ENCODE measurements around the gene KRTAP9-4. TPM values are rescaled to one million over a fixed set of nuclear protein-coding genes. Genes with fewer than 3 reads are reported as not detected.
"Not testable (repeated sequence)": the region's sequence is repeated elsewhere in the genome, so short reads cannot be mapped to it uniquely, and the experiment has no call there.

The KRTAP9-4 gene
- total RNA-seq, 1 donor from 2014 or later, result not detected

DNA sequence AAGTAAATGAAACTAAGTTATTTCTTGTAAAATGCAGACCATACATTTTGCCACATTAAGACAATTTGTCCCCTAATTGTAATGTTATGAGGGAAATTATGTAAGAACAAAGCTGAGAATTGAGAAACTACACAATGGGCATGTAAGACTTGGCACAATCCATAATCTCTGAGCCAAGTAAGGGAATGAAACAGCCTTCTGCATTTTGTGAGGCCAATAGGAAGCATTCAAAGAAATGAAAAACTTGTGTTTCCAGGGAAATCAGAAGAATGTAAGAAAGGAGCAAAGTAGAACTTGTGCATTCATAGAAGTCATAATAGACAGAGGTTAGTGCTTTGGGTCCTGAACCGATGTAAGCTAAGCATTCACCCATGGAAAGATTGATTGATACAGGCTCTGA, 1.8 kb downstream of the KRTAP9-4 start:
- Mint-ChIP-seq H3K9me3 (no peaks in the 10 kb centered on the region), H3K4me1 (no peaks in the 10 kb centered on the region), H3K27me3 (peaks cover 24% of the 10 kb centered on the region), H3K27ac (no peak overlapping the region), H3K4me3 (no peak overlapping the region), H3K36me3 (ENCODE audit: low read depth) (no peaks in the 10 kb centered on the region)
- intact Hi-C loops (cut with micrococcal nuclease), result no loop called here
- no peak for DNase-seq

DNA sequence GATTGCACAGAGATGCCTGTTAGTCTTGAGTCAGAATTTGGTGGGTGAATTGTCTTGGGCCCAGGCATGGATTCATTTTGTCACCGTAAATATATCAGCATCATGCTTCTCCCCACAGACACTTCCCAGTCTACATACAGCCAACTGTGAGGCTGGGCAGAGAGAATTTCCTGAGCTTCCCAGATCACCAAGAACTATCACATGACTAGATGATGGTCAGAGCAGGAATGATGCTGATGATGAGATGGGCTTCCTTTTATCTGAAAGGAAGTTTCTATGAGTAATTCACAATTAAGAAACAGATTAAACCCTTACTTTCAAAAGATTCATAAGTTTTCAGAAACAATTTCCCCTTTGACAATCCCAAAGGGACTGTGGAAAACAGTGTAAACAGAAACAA, 5.4 kb downstream of the KRTAP9-4 start:
- Mint-ChIP-seq H3K4me3 (no peak overlapping the region), H3K27me3 (peaks cover 34% of the 10 kb centered on the region), H3K4me1 (no peaks in the 10 kb centered on the region), H3K36me3 (ENCODE audit: low read depth) (no peaks in the 10 kb centered on the region), H3K9me3 (no peaks in the 10 kb centered on the region), H3K27ac (no peak overlapping the region)
- DNase-seq, result peak; percentile 40
- intact Hi-C loops (cut with micrococcal nuclease), result loop anchor here (5.0 kb wide), 1 partner anchor 42 kb away; no protein-coding TSS in a partner anchor

DNA sequence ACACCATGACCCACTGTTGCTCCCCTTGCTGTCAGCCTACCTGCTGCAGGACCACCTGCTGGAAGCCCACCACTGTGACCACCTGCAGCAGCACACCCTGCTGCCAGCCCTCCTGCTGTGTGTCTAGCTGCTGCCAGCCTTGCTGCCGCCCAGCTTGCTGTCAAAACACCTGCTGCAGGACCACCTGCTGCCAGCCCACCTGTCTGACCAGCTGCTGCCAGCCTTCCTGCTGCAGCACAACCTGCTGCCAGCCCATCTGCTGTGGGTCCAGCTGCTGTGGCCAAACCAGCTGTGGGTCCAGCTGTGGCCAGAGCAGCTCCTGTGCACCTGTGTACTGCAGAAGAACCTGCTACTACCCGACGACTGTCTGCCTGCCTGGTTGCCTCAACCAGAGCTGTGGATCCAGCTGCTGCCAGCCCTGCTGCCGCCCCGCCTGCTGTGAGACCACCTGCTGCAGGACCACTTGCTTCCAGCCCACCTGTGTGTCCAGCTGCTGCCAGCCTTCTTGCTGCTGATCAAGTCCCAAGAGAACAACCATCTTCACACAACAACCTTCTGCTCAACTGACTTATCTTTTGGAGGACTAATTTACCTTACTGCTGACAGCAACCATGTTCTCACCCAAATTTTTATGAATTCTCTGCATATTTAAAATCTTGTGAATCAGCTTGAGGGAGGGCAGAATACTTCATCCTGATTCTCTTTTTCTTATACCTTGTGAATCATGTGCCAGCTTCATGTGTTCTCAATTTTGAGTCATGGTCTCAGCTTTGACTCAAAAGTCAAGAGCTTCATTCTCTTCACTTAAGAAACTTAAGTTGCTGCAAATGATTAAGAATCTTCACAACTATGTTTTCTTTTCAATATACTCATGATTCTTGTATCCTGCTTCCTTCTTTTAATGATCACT, 6.1 kb downstream of the KRTAP9-4 start, which contains the start of gene KRTAP9-9:
KRTAP9-9 (plus strand) TSS at position 4 of the 910 bp plus-strand sequence.
- intact Hi-C loops (cut with micrococcal nuclease), result loop anchor here (5.0 kb wide), 1 partner anchor 42 kb away; no protein-coding TSS in a partner anchor
- not testable (repeated sequence) for H3K27ac Mint-ChIP-seq; H3K4me3 Mint-ChIP-seq; H3K9me3 Mint-ChIP-seq; H3K4me1 Mint-ChIP-seq; H3K36me3 Mint-ChIP-seq (ENCODE audit: low read depth)
- DNase-seq, result peak; percentile 29
- peaks cover 35% of the 10 kb centered on the region for H3K27me3 Mint-ChIP-seq

DNA sequence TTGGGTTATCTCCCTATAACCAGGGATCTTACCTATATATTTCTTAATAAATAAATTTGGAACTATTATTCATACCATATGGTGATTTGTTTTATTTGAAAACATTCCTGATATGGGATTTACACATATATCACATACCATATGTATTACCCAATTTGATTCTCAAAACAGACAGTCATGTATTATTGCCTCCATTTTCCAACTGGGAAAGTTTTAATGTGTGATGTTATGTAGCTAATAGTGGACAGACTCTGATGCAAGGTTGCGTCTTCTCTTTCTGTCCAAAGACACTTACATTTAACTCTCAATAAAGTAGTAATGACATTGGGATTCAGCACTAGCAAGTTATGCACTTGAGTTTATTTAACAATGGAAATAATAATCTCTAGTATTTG, 6.8 kb downstream of the KRTAP9-4 start:
- no peak overlapping the region for H3K4me3 Mint-ChIP-seq
- H3K27me3 Mint-ChIP-seq, result peaks cover 38% of the 10 kb centered on the region
- intact Hi-C loops (cut with micrococcal nuclease), result loop anchor here (5.0 kb wide), 1 partner anchor 41 kb away; no protein-coding TSS in a partner anchor
- H3K9me3 Mint-ChIP-seq, result no peaks in the 10 kb centered on the region
- no peaks in the 10 kb centered on the region for H3K36me3 Mint-ChIP-seq (ENCODE audit: low read depth)
- no peaks in the 10 kb centered on the region for H3K4me1 Mint-ChIP-seq
- no peak for DNase-seq
- H3K27ac Mint-ChIP-seq, result no peak overlapping the region

DNA sequence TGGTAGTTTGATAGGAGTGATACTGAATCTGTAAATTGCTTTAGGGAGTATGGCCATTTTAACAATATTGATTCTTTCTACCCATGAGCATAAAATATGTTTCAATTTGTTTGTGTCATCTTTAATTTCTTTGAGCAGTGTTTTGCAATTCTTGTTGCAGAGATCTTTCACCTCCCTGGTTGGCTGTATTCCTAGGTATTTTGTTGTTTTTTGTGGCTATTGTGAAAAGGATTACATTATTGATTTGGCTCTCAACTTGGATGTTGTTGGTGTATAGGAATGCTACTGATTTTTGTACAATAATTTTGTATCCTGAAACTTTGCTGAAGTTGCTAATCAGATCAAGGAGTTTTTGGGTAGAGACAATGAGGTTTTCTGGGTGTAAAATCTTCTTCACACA, 8.9 kb downstream of the KRTAP9-4 start:
- Mint-ChIP-seq H3K27ac (no peak overlapping the region), H3K9me3 (no peaks in the 10 kb centered on the region), H3K36me3 (ENCODE audit: low read depth) (no peaks in the 10 kb centered on the region), H3K4me3 (no peak overlapping the region), H3K27me3 (peaks cover 33% of the 10 kb centered on the region), H3K4me1 (no peaks in the 10 kb centered on the region)
- DNase-seq, result no peak
- intact Hi-C loops (cut with micrococcal nuclease), result loop anchor here (5.0 kb wide), 1 partner anchor 39 kb away; no protein-coding TSS in a partner anchor

DNA sequence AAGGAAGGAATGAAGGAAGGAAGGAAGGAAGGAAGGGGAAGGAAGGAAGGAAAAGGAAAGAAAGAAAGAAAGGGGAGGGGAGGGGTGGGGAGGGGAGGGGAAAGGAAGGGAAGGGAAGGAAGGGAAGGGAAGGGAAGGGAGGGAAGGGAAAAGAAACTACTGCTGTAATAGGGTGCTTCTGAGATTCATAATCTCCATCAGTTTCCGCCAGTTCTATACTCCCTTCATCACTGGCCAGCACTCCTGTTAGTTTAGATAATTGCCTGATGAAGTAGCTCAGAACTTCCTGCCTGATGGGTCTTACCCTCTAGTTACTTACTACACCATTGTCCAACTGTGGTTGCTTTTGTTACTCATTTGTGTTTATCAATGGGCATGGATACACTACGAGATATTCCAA, 13.7 kb downstream of the KRTAP9-4 start:
- no peak overlapping the region for H3K4me3 Mint-ChIP-seq
- H3K27ac Mint-ChIP-seq, result no peak overlapping the region
- intact Hi-C loops (cut with micrococcal nuclease), result no loop called here
- H3K9me3 Mint-ChIP-seq, result no peaks in the 10 kb centered on the region
- H3K4me1 Mint-ChIP-seq, result no peaks in the 10 kb centered on the region
- no peaks in the 10 kb centered on the region for H3K36me3 Mint-ChIP-seq (ENCODE audit: low read depth)
- H3K27me3 Mint-ChIP-seq, result peaks cover 26% of the 10 kb centered on the region
- DNase-seq, result peak; percentile 34

DNA sequence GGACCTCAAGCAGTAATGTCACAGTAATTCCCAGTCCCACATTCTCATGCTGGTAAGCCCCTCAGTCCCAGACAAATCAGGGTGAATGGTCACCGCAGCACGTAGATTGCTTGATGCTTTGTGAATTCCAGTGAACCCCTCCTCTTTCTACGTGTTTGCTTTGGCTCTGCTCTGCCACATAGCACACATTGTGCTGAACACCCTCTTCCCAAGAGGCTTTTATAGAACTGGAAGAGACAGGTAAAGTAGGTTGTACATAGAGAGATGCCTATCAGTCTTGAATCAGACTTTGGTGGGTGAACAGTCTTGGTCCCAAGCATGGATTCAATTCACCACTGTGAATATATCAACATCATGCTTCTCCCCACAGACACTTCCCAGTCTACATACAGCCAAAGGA, 15.1 kb downstream of the KRTAP9-4 start:
- Mint-ChIP-seq H3K9me3 (no peaks in the 10 kb centered on the region), H3K4me1 (no peaks in the 10 kb centered on the region), H3K27ac (no peak overlapping the region), H3K27me3 (peaks cover 20% of the 10 kb centered on the region), H3K36me3 (ENCODE audit: low read depth) (no peaks in the 10 kb centered on the region), H3K4me3 (no peak overlapping the region)
- intact Hi-C loops (cut with micrococcal nuclease), result no loop called here
- DNase-seq, result peak; percentile 34

DNA sequence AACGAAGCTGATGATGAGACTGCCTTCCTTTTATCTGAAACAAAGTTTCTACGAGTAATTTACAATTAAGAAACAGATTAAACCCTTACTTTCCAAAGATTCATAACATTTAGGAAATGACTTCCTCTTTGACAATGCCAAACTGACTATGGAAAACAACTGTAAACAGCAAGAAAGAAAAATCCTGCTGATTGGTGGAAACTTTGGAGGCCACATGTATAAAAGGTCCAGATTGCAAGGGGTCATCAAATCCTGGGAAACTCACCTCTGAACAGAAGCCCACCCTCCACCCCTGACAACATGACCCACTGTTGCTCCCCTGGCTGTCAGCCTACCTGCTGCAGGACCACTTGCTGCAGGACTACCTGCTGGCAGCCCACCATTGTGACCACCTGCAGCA, 15.6 kb downstream of the KRTAP9-4 start, which contains the start of gene KRTAP9-6:
KRTAP9-6 (plus strand) TSS at position 301 of the 400 bp plus-strand sequence; CDS start at position 301, 0 bp downstream.
- H3K4me1 Mint-ChIP-seq, result no peaks in the 10 kb centered on the region
- peaks cover 20% of the 10 kb centered on the region for H3K27me3 Mint-ChIP-seq
- peak; percentile 21 for DNase-seq
- intact Hi-C loops (cut with micrococcal nuclease), result no loop called here
- no peak within 1 kb of the TSS for H3K27ac Mint-ChIP-seq
- H3K4me3 Mint-ChIP-seq, result no peak within 1 kb of the TSS
- no peaks in the 10 kb centered on the region for H3K9me3 Mint-ChIP-seq
- no peaks in the 10 kb centered on the region for H3K36me3 Mint-ChIP-seq (ENCODE audit: low read depth)

DNA sequence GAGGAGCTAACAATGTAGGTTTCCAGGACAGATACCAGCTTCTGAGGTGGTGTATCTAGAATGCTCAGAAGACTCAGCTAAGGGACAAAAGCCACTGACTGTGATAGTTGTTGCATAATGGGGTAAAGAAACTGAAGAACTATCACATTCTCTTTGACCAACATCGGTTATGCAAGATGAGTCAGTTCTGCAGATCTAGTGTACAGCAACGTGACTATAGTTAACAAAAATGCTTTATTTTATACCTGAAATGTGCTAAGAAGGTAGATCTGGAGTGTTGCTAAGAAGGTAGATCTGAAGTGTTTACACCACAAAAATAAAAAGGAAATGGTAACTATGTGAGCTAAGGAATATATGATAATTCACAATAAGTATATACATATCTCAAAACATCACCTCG, 18.2 kb downstream of the KRTAP9-4 start:
- Mint-ChIP-seq H3K4me3 (no peak overlapping the region), H3K27me3 (peaks cover 6% of the 10 kb centered on the region), H3K27ac (no peak overlapping the region), H3K4me1 (no peaks in the 10 kb centered on the region), H3K9me3 (no peaks in the 10 kb centered on the region), H3K36me3 (ENCODE audit: low read depth) (no peaks in the 10 kb centered on the region)
- intact Hi-C loops (cut with micrococcal nuclease), result no loop called here
- DNase-seq, result no peak

DNA sequence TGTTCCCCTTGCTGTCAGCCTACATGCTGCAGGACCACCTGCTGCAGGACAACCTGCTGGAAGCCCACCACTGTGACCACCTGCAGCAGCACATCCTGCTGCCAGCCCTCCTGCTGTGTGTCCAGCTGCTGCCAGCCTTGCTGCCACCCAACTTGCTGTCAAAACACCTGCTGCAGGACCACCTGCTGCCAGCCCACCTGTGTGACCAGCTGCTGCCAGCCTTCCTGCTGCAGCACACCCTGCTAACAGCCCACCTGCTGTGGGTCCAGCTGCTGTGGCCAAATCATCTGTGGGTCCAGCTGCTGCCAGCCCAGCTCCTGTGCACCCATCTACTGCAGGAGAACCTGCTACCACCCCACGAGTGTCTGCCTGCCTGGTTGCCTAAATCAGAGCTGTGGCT, 21.8 kb downstream of the KRTAP9-4 start:
- H3K9me3 Mint-ChIP-seq; H3K36me3 Mint-ChIP-seq (ENCODE audit: low read depth); H3K4me3 Mint-ChIP-seq; H3K27ac Mint-ChIP-seq; intact Hi-C loops (cut with micrococcal nuclease); DNase-seq; H3K27me3 Mint-ChIP-seq; H3K4me1 Mint-ChIP-seq: not testable (repeated sequence)

DNA sequence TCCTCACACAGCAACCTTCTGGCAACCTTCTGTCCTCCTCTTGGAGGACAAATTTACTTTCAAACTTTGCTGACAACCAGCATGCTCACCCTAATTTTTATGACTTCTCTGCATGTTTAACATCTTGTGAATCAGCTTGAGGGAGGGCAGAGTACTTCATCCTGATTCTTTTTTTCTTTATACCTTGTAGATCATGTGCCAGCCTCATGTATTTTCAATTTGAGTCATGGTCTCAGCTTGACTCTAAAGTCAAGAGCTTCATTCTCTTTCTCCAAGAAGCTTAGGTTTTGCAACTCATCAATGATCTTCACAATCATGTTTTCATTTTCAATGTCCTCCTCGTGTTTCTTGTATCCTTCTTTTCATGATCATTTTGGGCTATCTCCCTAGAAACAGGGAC, 22.4 kb downstream of the KRTAP9-4 start:
- no peak overlapping the region for H3K4me3 Mint-ChIP-seq
- H3K27ac Mint-ChIP-seq, result no peak overlapping the region
- H3K27me3 Mint-ChIP-seq, result peaks cover 7% of the 10 kb centered on the region
- no peaks in the 10 kb centered on the region for H3K36me3 Mint-ChIP-seq (ENCODE audit: low read depth)
- H3K9me3 Mint-ChIP-seq, result no peaks in the 10 kb centered on the region
- H3K4me1 Mint-ChIP-seq, result no peaks in the 10 kb centered on the region
- no peak for DNase-seq
- intact Hi-C loops (cut with micrococcal nuclease), result no loop called here

DNA sequence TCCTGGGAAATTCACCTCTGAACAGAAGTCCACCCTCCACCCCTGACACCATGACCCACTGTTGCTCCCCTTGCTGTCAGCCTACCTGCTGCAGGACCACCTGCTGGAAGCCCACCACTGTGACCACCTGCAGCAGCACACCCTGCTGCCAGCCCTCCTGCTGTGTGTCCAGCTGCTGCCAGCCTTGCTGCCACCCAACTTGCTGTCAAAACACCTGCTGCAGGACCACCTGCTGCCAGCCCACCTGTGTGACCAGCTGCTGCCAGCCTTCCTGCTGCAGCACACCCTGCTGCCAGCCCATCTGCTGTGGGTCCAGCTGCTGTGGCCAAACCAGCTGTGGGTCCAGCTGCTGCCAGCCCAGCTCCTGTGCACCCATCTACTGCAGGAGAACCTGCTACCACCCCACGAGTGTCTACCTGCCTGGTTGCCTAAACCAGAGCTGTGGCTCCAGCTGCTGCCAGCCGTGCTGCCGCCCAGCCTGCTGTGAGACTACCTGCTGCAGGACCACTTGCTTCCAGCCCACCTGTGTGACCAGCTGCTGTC, 26.2 kb downstream of the KRTAP9-4 start, which contains the start of gene KRTAP9-7:
KRTAP9-7 (plus strand) TSS at position 51 of the 543 bp plus-strand sequence; CDS start at position 51, 0 bp downstream.
- DNase-seq, result peak; percentile 45
- H3K4me1 Mint-ChIP-seq; H3K27ac Mint-ChIP-seq; H3K36me3 Mint-ChIP-seq (ENCODE audit: low read depth); H3K4me3 Mint-ChIP-seq; intact Hi-C loops (cut with micrococcal nuclease); H3K9me3 Mint-ChIP-seq: not testable (repeated sequence)
- H3K27me3 Mint-ChIP-seq, result peaks cover 11% of the 10 kb centered on the region

DNA sequence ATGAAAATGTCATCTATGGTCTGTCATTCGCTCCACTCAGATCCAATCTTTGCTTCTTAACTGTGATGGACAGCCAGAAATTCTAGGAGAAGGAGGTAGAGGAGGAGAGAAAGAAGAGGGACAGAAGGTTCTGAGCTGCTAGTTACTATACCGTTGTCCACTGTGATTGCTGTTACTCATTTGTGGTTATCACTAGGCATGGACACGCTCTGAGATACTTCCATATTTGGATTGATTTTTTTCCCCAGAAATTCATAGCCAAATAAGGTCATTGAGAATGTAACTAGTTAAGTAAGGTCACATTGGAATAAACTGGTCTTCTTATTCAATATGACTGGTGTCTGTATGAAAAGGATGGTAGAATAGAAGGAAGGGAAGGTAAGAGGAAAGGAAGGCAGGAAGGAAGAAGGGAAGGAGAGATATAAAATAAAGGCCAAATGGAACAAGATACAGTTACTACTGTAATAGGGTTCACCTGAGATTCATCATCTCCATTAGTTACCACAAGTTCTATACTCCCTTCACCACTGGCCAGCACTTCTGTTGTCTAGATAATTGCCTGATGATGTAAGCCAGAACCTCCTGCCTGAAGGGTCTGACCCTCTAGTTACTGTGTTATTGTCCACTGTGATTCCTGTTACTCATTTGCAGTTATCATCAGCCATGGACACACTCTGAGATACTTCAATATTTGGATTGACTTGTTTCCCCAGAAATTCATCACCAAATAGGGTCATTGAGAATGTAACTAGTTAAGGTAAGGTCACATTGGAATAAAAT, 28.9 kb downstream of the KRTAP9-4 start:
- H3K27ac Mint-ChIP-seq, result no peak overlapping the region
- no peaks in the 10 kb centered on the region for H3K4me1 Mint-ChIP-seq
- no peaks in the 10 kb centered on the region for H3K36me3 Mint-ChIP-seq (ENCODE audit: low read depth)
- H3K9me3 Mint-ChIP-seq, result no peaks in the 10 kb centered on the region
- peak; percentile 13 for DNase-seq
- H3K27me3 Mint-ChIP-seq, result peaks cover 11% of the 10 kb centered on the region
- H3K4me3 Mint-ChIP-seq, result no peak overlapping the region
- intact Hi-C loops (cut with micrococcal nuclease), result no loop called here

Data from activated CD4-positive, alpha-beta T cell treated with anti-CD3 and anti-CD28 coated beads, Interleukin-2, amount 10 ng/mL, durations not matched to agents 24 days and 14 days (primary cell).